ENCODE data around the gene MRPL42. TPM values are rescaled to one million over a fixed set of nuclear protein-coding genes. Genes with fewer than 3 reads are reported as not detected.

The MRPL42 gene
- 10 to 100 TPM; 22.9 to 59.9 (median 43.4) TPM for total RNA-seq

DNA sequence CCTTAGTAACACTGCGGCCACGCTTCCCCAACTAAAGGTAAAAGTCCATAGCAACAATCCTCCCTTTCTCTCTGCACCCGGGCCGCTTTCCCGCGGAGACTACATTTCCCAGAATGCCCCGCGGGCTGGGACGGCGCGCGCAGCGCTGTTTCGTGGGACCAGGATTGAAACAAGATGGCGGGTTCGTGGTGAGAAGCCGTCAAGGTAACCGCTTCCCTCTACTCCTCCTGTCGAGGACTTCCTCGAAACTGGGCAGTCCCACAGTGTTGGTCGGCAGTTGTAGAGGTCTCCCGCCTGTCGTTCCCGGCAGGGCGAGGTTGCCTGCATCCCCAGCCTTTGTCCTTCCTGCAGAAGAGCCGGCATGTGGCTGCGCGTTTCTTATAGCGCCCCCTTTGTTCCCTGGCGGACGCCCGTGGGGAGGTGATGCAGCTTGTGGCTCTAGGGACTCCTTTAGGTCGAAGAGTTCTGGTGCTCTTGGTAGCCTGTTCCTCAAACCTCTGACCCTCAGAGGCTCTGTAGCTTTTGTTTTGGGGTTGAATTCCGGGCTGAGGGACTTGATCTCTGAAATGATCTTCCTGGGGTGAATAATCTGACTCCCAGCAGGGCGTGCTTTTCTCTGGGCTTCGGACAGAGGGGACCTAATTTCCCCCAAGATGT lies at the start of gene MRPL42:
Gene MRPL42, plus strand, starts transcription at position 164 of the 657 bp plus-strand sequence. CDS start 1,772 bp downstream, outside the sequence.
- peak within 1 kb of the TSS; percentile 92 to 96 (median 94) for H3K27ac ChIP-seq
- H3K27me3 ChIP-seq = no peaks in the 10 kb centered on the region
- WGBS, 2 donors = 0% methylated on average over 17 to 30 of the region's 36 CpGs
- DNase-seq = peak; percentile 49
- TF ChIP-seq, protein P1, sequence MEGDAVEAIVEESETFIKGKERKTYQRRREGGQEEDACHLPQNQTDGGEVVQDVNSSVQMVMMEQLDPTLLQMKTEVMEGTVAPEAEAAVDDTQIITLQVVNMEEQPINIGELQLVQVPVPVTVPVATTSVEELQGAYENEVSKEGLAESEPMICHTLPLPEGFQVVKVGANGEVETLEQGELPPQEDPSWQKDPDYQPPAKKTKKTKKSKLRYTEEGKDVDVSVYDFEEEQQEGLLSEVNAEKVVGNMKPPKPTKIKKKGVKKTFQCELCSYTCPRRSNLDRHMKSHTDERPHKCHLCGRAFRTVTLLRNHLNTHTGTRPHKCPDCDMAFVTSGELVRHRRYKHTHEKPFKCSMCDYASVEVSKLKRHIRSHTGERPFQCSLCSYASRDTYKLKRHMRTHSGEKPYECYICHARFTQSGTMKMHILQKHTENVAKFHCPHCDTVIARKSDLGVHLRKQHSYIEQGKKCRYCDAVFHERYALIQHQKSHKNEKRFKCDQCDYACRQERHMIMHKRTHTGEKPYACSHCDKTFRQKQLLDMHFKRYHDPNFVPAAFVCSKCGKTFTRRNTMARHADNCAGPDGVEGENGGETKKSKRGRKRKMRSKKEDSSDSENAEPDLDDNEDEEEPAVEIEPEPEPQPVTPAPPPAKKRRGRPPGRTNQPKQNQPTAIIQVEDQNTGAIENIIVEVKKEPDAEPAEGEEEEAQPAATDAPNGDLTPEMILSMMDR (IDR thresholded peaks at IDR 0.05) = peak; percentile 61 to 85 (median 72)
- TF ChIP-seq POLR2A (IDR thresholded peaks at IDR 0.05) = peak in 1 of 4 donors; percentile 67
- H3K4me1 ChIP-seq = peaks cover 0 to 45% (median 11%) of the 10 kb centered on the region in 3 donors
- no peaks in the 10 kb centered on the region for H3K9me3 ChIP-seq
- intact Hi-C loops (cut with DNase I) = no loop called here
- H3K36me3 ChIP-seq = peaks cover 0 to 24% (median 0%) of the 10 kb centered on the region in 3 donors
- H3K4me3 ChIP-seq = peak within 1 kb of the TSS; percentile 66 to 85 (median 74)

DNA sequence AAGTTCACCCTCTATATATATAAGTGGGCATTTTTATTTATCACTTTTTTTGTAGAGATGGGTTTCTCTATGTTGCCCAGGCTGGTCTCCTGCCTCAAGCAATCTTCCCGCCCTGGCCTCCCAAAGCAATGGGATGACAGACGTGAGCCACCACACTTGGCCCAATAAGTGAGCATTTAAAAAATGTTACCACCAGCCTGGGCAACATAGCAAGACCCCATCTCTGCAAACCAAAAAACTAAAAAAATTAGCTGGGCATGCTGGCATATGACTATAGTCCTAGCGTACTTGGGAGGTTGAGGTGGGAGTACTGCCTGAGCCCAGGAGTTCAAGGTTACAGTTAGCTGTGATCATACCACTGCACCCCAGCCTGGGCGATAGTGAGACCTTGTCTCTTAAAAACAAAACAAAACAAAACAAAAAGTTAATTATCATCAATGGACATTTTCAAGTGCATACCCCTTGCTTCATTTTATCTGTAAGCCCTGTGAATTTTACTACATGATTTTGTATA lies 49.3 kb upstream of the MRPL42 start:
- DNase-seq = no peak
- Histone ChIP-seq H3K36me3 (no peaks in the 10 kb centered on the region), H3K4me3 (no peak overlapping the region), H3K9me3 (no peaks in the 10 kb centered on the region), H3K27ac (no peak overlapping the region), H3K4me1 (peaks cover 3 to 47% (median 5%) of the 10 kb centered on the region in 3 donors), H3K27me3 (no peaks in the 10 kb centered on the region)
- intact Hi-C loops (cut with DNase I) = no loop called here
- whole genome bisulfite sequencing, 2 donors = 87 to 90% methylated on average over 4 of the region's 4 CpGs
- TF ChIP-seq, protein P1 (IDR thresholded peaks at IDR 0.05) = no peak
- TF ChIP-seq POLR2A (IDR thresholded peaks at IDR 0.05) = no peak

DNA sequence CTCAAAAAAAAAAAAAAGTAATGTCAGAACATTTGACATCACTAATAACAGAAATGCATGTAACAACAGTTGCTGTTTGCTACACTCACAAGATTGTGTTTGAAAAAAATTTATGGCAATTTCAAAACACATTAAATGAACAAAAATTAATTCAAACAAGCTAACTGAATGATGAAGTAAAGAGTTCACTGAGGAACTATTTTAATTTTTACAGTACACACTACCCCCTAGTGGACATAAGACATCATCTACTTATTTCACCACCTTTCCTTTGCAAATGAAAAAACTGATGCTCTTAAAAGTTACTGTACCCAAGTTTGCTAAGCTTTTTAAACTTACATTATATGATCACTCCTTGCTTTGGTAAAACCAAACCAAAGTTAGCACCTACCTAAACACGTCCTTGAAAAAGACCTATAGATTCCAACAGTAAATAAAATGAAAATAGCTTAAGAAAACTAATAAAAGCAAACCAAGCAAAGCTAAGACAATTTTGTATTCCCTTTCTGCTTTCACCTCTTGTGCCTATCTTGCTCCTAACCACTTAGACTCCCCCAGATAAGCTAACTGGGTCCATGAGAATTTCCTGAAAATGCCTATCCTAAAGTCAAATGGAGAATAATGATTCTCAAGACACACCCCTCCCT lies 47.8 kb upstream of the MRPL42 start:
- Histone ChIP-seq H3K4me1 (peaks cover 0 to 46% (median 0%) of the 10 kb centered on the region in 3 donors), H3K9me3 (no peaks in the 10 kb centered on the region), H3K4me3 (peak overlapping the region in 1 of 4 donors; percentile 36), H3K27ac (no peak overlapping the region), H3K36me3 (no peaks in the 10 kb centered on the region), H3K27me3 (no peaks in the 10 kb centered on the region)
- intact Hi-C loops (cut with DNase I) = no loop called here
- no peak for TF ChIP-seq POLR2A (IDR thresholded peaks at IDR 0.05)
- TF ChIP-seq, protein P1 (IDR thresholded peaks at IDR 0.05) = peak; percentile 45 to 75 (median 62)
- 11% methylated on average over 1 of the region's 1 CpG for WGBS, 2 donors
- DNase-seq = no peak

DNA sequence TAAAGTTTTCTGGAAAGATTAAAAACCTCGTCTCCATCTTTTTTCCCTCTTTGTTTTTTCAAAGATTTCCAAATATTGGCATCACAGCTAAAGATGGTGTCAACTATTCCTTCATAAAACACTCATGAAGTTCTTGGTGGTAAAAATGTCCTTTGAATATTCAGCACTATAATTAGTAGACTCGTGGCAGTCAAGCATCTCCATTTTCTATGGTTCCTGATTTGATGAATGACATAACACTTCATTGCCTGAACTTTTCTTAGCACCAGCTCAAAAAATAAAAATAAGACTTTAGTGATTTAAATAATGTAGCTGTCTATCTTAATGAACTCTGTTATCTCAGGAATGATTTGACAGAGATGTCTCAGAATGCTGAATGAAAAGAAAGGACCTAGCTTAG lies 45.3 kb upstream of the MRPL42 start:
- Histone ChIP-seq H3K27ac (no peak overlapping the region), H3K36me3 (no peaks in the 10 kb centered on the region), H3K27me3 (no peaks in the 10 kb centered on the region), H3K4me1 (peaks cover 4 to 48% (median 19%) of the 10 kb centered on the region in 3 donors), H3K4me3 (no peak overlapping the region), H3K9me3 (no peaks in the 10 kb centered on the region)
- WGBS, 2 donors = 50 to 60% methylated on average over 2 of the region's 2 CpGs
- TF ChIP-seq POLR2A (IDR thresholded peaks at IDR 0.05) = no peak
- TF ChIP-seq, protein P1 (IDR thresholded peaks at IDR 0.05) = no peak
- intact Hi-C loops (cut with DNase I) = no loop called here
- no peak for DNase-seq

All from esophagus squamous epithelium (tissue), 5 donors.